HG02763 (cell line): ENCODE results near the gene ADRA2C.

Experiments
- ATAC-seq: cut with Tn5 transposase; IDR thresholded peaks from one replicate; pipeline ENCODE4 v1.9.1; 2021; ENCODE audit warnings: mild to moderate bottlenecking, moderate library complexity; ENCODE audit not compliant: unreplicated experiment

The ADRA2C gene

GRCh38 chr4:3756343-3757059 is 9.7 kb upstream of the ADRA2C start:
- ATAC-seq = no peak

- no peak for ATAC-seq
These were observed 6.9 kb upstream of the ADRA2C start for GRCh38 chr4:3759236-3759635.

- no peak for ATAC-seq
These were observed 5.8 kb upstream of the ADRA2C start for GRCh38 chr4:3760346-3760745.

DNA sequence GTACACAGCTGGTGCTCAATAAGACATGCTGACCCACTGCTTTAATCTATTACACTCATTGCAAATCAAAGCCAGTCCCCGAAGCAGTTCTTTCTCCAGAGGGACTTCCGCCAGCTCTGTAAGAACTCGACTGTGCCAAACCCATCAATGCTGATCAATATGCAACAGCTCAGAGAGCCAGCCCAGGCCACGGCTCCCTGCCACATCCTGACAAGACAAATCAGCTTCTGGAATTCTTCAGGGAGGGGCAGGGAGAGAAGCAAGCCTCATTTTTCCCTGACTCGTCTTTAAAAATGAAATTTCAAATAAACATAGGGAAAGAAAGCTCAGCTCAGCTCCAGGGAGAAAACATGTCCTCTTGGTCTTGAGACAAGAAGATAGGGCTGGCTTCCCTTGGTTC is 5.3 kb upstream of the ADRA2C start:
- no peak for ATAC-seq

DNA sequence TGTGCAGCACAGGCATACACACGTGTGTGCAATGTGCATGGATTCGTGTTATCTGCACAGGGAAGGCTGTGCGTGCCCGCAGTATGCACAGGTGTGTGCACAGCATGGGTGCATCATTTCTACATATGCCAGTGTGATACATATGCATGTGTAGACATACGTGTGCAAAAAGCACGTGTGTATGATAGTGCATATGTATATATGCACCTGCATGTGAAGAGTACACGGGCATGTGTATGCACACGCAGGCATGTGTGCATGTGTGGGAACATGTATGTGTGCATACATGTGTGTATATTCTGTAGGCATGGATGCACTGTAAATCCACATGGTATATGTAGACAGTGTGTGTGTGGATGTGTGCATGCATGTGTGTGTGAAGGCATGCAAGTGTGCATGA is 3.9 kb upstream of the ADRA2C start:
- no peak for ATAC-seq

GRCh38 chr4:3762753-3763549 is 3.2 kb upstream of the ADRA2C start:
- ATAC-seq = no peak

DNA sequence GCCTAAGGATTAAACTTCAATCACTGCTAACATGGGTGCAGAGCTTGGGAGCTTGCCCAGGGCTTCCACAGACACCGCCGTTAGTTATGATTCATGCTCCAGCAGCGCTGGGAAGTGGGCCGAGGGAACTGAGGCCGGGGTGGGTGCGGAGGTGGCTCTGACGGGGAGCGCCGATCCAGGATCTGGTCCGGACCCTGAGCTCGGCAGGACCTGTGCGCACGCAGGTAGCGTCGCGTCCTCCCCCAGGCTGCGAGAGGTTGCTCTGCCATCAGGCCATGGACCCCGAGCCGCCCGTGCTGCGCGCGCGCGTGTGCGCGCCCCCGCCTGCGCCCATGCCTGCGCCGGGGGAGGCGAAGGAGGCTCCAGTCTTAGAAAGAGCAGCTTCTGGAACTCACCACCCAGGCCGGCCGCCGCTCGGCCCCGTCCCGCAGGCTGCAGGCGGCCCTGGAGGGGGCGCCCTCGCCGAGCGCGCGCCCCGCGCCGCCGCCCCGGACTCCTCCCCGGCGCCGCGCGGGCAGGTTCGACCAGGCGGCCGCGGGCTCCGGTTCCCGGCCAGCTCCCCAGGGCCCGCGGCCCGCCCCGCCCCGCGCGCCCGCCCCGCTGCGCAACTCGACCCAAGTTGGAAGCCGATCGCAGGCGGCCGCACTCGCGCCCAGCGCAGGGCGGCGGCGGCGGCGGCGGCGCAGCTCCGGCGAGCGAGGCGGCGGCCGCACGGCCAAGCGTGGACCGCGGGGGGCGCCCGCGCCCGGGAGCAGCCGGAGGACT is 732 bp upstream of the ADRA2C start:
- ATAC-seq = no peak

- no peak for ATAC-seq
These were observed 792 bp downstream of the ADRA2C start for GRCh38 chr4:3766785-3767569.

DNA sequence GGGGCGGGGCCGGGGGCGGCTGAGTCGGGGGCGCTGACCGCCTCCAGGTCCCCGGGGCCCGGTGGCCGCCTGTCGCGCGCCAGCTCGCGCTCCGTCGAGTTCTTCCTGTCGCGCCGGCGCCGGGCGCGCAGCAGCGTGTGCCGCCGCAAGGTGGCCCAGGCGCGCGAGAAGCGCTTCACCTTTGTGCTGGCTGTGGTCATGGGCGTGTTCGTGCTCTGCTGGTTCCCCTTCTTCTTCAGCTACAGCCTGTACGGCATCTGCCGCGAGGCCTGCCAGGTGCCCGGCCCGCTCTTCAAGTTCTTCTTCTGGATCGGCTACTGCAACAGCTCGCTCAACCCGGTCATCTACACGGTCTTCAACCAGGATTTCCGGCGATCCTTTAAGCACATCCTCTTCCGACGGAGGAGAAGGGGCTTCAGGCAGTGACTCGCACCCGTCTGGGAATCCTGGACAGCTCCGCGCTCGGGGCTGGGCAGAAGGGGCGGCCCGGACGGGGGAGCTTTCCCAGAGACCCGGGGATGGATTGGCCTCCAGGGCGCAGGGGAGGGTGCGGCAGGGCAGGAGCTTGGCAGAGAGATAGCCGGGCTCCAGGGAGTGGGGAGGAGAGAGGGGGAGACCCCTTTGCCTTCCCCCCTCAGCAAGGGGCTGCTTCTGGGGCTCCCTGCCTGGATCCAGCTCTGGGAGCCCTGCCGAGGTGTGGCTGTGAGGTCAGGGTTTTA is 1.5 kb downstream of the ADRA2C start:
- ATAC-seq = no peak

DNA sequence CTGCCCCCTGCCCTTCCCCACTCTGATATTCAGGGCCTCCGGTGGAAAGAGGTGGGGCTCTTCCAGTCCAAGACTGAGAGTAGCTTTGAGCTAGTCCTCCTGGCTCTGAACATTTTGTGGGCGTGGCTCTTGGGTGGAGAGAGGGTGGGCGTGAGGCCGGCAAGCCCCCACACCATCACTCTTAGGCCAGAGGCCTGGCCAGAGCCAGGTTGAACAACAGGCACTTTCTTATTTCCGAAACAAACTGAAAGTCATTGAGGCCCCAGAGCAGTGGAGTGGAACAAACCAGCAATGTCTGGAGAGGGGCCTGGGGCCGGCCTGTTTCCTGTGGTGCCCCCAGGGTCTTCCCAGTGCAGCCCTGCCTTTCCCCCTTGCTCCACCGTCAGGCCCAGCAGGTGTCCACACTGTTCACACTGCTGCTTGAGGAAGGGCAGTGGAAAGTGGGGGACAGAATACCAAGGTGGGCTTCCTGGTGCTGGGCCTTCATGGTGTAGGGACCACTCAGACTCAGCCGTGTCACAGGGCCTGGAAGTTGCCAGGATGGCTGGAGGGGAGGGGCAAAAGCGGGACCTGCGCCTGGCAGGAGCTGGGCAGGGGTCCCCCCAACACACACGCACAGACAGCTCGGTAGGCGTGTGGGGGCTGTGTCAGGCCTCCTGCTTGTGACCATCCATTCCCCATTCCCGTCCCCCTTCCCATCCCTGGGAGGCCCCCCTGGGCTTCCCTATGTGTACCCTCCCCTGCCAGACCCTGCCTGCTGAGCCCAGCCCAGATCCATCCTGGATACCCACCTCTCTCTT is 2.9 kb downstream of the ADRA2C start:
- no peak for ATAC-seq

GRCh38 chr4:3769642-3770184 is 3.5 kb downstream of the ADRA2C start:
- ATAC-seq = no peak

DNA sequence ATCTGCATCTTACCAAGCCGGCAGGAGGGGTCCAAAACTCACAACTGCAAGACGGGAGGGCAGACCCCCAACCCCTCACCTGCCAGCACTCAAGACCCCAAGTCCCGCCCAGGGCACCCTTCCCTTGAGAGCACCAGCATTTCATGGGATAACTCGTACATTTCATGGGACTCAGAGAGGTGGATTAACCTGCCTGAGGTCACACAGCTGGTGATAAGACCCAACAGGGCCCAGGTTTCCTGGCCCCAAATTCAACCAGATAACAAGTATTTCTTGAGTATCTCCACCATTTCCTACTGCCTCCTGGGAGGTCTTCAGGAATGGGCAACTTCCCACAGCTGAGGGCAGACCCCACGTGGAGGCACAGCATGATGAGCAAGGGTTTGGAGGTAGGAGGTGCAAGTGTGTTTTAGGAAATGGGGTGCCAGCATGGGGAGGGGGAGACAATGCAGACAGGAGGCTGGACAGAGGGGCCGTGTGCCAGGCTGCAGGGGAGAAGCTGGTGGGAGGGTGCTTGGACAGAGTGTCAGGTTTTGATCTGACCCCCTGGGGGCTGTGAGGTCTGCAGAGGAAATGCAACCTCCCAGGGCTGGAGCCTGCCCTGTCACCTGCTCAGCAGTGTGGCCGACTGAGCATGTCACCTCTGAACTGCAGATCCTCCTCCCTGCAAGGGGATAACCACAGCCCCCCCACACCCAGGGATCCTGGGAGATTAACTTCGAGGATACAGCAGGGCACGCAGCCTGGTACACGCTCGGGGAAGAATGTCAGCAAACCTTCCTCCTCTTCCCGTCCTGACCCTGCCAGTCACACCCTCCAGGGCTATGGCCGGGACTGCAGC is 4.4 kb downstream of the ADRA2C start:
- ATAC-seq = no peak

- no peak for ATAC-seq
These were observed 5.1 kb downstream of the ADRA2C start for GRCh38 chr4:3771164-3771809.

GRCh38 chr4:3771939-3772495 is 5.8 kb downstream of the ADRA2C start:
- ATAC-seq = no peak

- ATAC-seq = no peak
These were observed 6.4 kb downstream of the ADRA2C start for GRCh38 chr4:3772632-3773031.

DNA sequence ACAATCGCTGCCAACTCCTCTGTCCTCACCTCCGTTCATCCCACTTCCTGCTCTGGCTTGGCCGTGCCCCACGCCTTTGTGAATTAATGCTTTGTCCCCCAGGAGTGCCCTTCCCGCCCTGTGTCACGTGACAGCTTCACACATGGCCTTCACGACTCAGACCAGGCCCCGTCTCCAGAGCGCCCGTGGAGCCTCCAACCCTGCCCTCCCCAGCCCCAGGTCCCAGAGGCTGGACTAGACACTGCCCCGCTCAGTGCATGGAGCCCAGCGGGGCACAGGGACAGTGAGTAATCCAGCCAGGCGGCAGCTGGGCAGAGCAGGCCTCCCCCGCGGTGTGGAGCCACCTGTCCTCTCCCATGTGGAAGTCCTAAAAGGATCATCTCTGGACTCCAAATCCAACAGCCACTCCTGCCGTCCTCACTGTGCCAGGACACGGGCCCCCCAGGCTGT is 7.4 kb downstream of the ADRA2C start:
- no peak for ATAC-seq

DNA sequence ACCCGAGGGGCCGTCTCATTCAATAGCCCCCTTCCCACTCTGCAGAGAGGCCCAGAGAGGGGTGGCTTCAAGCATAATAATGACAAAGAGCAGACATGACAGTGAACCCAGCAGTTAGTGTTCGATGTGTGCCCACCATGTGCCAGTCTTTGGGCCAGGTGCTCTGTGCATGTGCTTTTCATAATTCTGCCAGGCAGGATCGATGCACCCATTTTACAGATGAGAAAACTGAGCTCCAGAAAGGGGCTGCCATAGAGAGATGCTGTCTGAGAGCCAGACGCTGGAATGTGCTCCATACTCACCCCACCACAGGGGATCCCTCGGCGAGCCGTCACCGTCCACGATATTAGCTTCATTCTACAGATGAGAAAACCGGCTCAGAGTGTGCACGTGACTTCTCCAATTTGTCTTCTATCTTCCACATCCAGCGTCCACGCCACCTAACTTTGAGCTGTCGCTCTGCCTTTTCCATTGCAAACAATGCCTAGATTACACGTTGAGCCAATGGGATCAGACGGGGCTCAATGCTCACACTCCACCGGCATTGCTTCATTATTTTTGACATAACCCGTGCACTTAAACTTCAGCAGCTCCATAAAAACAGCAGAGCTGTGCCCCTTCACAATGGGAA is 8.2 kb downstream of the ADRA2C start:
- no peak for ATAC-seq
